OCI-LY7 (cell line): ENCODE data around the gene ZNF14.

ENCODE experiments used
- EZH2phosphoT487 ChIP-seq: fragments of 200-600 bp; sonication (generic); IDR thresholded peaks from 2 replicates; pipeline ENCODE4 v1.6.1; 2018; ENCODE audit warnings: low read depth, borderline replicate concordance, mild to moderate bottlenecking, mixed run types, antibody characterized with exemption, low read length, moderate library complexity, mixed read lengths
- TF ChIP-seq, protein P1 (sequence below): fragments of 200-600 bp; sonication (generic); conservative IDR thresholded peaks from 2 replicates; pipeline ENCODE4 v1.5.1; 2014; ENCODE audit warnings: mild to moderate bottlenecking, antibody characterized with exemption, low read length, moderate library complexity, mixed read lengths

DNA sequence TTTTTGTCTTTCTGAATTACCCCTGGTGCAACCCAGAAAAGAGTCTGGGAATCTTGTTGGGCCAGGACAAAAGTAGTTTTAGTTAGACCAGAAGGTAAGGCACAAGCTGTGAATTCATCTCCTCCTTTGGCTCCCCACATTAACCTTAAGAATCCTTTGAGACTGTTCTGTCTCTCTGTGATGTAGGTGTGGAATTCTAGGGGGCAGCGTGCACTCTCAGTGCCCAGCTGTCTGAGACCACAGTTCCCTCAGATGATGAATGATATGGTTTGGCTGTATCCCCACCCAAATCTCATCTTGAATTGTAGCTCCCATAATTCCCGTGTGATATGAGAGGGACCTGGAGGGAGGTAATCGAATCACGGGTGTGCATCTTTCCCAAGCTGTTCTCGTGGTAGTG lies 44.8 kb upstream of the ZNF14 start:
- TF ChIP-seq, protein P1, sequence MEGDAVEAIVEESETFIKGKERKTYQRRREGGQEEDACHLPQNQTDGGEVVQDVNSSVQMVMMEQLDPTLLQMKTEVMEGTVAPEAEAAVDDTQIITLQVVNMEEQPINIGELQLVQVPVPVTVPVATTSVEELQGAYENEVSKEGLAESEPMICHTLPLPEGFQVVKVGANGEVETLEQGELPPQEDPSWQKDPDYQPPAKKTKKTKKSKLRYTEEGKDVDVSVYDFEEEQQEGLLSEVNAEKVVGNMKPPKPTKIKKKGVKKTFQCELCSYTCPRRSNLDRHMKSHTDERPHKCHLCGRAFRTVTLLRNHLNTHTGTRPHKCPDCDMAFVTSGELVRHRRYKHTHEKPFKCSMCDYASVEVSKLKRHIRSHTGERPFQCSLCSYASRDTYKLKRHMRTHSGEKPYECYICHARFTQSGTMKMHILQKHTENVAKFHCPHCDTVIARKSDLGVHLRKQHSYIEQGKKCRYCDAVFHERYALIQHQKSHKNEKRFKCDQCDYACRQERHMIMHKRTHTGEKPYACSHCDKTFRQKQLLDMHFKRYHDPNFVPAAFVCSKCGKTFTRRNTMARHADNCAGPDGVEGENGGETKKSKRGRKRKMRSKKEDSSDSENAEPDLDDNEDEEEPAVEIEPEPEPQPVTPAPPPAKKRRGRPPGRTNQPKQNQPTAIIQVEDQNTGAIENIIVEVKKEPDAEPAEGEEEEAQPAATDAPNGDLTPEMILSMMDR = peak; percentile 57
- TF ChIP-seq EZH2phosphoT487 = no peak
